Astrocyte (in vitro differentiated cells and primary cell): ENCODE results near the gene AGPAT4.

Experiments used
- CTCF ChIP-seq: IDR thresholded peaks from 2 replicates; pipeline ENCODE4 v1.5.1; 2011; ENCODE audit warnings: low read depth, mild to moderate bottlenecking, inconsistent platforms, low read length, moderate library complexity; ENCODE audit not compliant: insufficient read depth
- EZH2 ChIP-seq: IDR thresholded peaks from 2 replicates; pipeline ENCODE4 v1.6.1; 2012; ENCODE audit warnings: mild to moderate bottlenecking, low read length, inconsistent platforms; ENCODE audit not compliant: insufficient read depth

- TF ChIP-seq CTCF (no peak), EZH2 (no peak)
These were observed 548 bp downstream of the AGPAT4 start for GRCh38 chr6:161273274-161273751.
